B cell (primary cell): Measurements from ENCODE around the gene PI4KA. TPM values are rescaled to one million over a fixed set of nuclear protein-coding genes. Genes with fewer than 3 reads are reported as not detected.
"Not testable (repeated sequence)": the region's sequence is repeated elsewhere in the genome, so short reads cannot be mapped to it uniquely, and the experiment has no call there.

Source experiments
- ATAC-seq: fragments of 200-7000 bp; cut with Tn5 transposase; one replicate; pipeline ENCODE4 v1.10.0; 2021; ENCODE audit warnings: low read depth, mild to moderate bottlenecking, moderate number of reproducible peaks, moderate library complexity
- CTCF ChIA-PET: fragments of 350-600 bp; sonication (Branson Sonifier 250); formaldehyde crosslinking; loops from one replicate; lab custom pipeline; 2021; ENCODE audit warnings: antibody characterized with exemption, inconsistent platforms; lab: Charles Lee
- POLR2A ChIA-PET: fragments of 350-600 bp; sonication (Branson Sonifier 250); formaldehyde crosslinking; loops from one replicate; lab custom pipeline; 2021; ENCODE audit warnings: antibody characterized with exemption; lab: Charles Lee
- DNase-seq: peaks from one replicate; pipeline ENCODE4 v3.0.0; 2013
- H2AFZ ChIP-seq: 2 replicates; pipeline ENCODE4 v1.6.1; 2012; ENCODE audit warnings: mild to moderate bottlenecking, low read depth, low read length; ENCODE audit not compliant: insufficient read depth, poor library complexity, severe bottlenecking
- H3K27ac ChIP-seq, 2 donors: 1 replicate in 1 of 2; 2 replicates in 1 of 2; pipeline ENCODE4 v1.5.1; 2012 to 2013; ENCODE audit warnings: low read length in 2 of 2, mild to moderate bottlenecking in 2 of 2, moderate library complexity in 1 of 2
- H3K27me3 ChIP-seq, 4 experiments: fragments of 200-600 bp in 1 of 4; sonication (generic) in 1 of 4; replicated peaks in 1 of 4; 1 replicate in 2 of 4; 2 replicates in 2 of 4; pipeline versions ENCODE4 v1.6.1 to v1.7.0; 2013 to 2016; ENCODE audit warnings: low read length in 3 of 4, mild to moderate bottlenecking in 2 of 4, mixed read lengths in 1 of 4, moderate library complexity in 1 of 4; ENCODE audit not compliant: insufficient read depth in 4 of 4, control insufficient read depth in 3 of 4; ENCODE audit errors: control extremely low read depth in 1 of 4
- H3K36me3 ChIP-seq, 2 experiments: replicated peaks in 1 of 2; 1 replicate in 1 of 2; 2 replicates in 1 of 2; pipeline versions ENCODE4 v1.6.1 to v1.7.1; 2013; ENCODE audit warnings: low read length in 1 of 2; ENCODE audit not compliant: insufficient read depth in 2 of 2, control insufficient read depth in 1 of 2; ENCODE audit errors: control extremely low read depth in 1 of 2, extremely low read depth in 1 of 2
- H3K4me1 ChIP-seq, 2 donors: fragments of 200-600 bp in 1 of 2; sonication (generic) in 1 of 2; 1 replicate in 1 of 2; 2 replicates in 1 of 2; pipeline versions ENCODE4 v1.5.1 to v1.6.1; 2013 to 2017; ENCODE audit warnings: low read length in 2 of 2; ENCODE audit not compliant: control insufficient read depth in 2 of 2, insufficient read depth in 2 of 2
- H3K4me2 ChIP-seq: replicated peaks from 2 replicates; pipeline ENCODE3; 2012; ENCODE audit warnings: mild to moderate bottlenecking, low read depth, low read length; ENCODE audit not compliant: poor library complexity, severe bottlenecking
- H3K4me3 ChIP-seq, 5 experiments: fragments of 200-600 bp in 1 of 5; sonication (generic) in 1 of 5; 1 replicate in 3 of 5; 2 replicates in 2 of 5; pipeline versions ENCODE4 v1.5.1 to v1.7.0; 2011 to 2016; ENCODE audit warnings: low read length in 4 of 5, mild to moderate bottlenecking in 4 of 5, low read depth in 2 of 5, control low read depth in 1 of 5, moderate library complexity in 1 of 5; ENCODE audit not compliant: insufficient read depth in 1 of 5; ENCODE audit errors: control extremely low read depth in 1 of 5, extremely low read depth in 1 of 5
- H3K79me2 ChIP-seq: fragments of 200-600 bp; sonication (generic); one replicate; pipeline ENCODE4 v1.6.0; 2016; ENCODE audit warnings: low read length; ENCODE audit not compliant: control insufficient read depth, insufficient read depth
- H3K9ac ChIP-seq: fragments of 200-600 bp; sonication (generic); 2 replicates; pipeline ENCODE4 v1.6.1; 2017; ENCODE audit warnings: mild to moderate bottlenecking, low read length, moderate library complexity
- H3K9me3 ChIP-seq, 3 donors: one replicate each; pipeline versions ENCODE4 v1.6.1 to v1.7.1; 2013; ENCODE audit warnings: low read length in 2 of 3; ENCODE audit not compliant: control insufficient read depth in 2 of 3, insufficient read depth in 1 of 3; ENCODE audit errors: control extremely low read depth in 1 of 3
- H4K20me1 ChIP-seq: 2 replicates; pipeline ENCODE4 v1.6.0; 2012; ENCODE audit warnings: mild to moderate bottlenecking, low read length; ENCODE audit not compliant: insufficient read depth, control insufficient read depth, poor library complexity, severe bottlenecking
- H3K27ac Mint-ChIP-seq: one replicate; pipeline ENCODE4 v1.8.0; 2021; ENCODE audit warnings: mixed read lengths
- H3K27me3 Mint-ChIP-seq: one replicate; pipeline ENCODE4 v1.8.0; 2021; ENCODE audit warnings: mixed read lengths
- H3K4me1 Mint-ChIP-seq: one replicate; pipeline ENCODE4 v1.8.0; 2021; ENCODE audit warnings: mixed read lengths
- H3K4me3 Mint-ChIP-seq: one replicate; pipeline ENCODE4 v1.8.0; 2021; ENCODE audit warnings: mixed read lengths
- H3K9me3 Mint-ChIP-seq: one replicate; pipeline ENCODE4 v1.8.0; 2022; ENCODE audit warnings: mixed read lengths; ENCODE audit not compliant: insufficient read depth
- CTCF ChIP-seq: fragments of 200-600 bp; IDR thresholded peaks from one replicate; pipeline ENCODE4 v1.8.0; 2022; ENCODE audit warnings: antibody characterized with exemption, mild to moderate bottlenecking
- EZH2 ChIP-seq: IDR thresholded peaks from 2 replicates; pipeline ENCODE4 v1.6.1; 2012; ENCODE audit warnings: borderline replicate concordance, low read depth, mild to moderate bottlenecking, moderate library complexity, low read length; ENCODE audit not compliant: insufficient read depth, poor library complexity, severe bottlenecking
- WGBS: methylation state at CpG from one replicate; pipeline ENCODE4 v1.1.5; 2013; ENCODE audit warnings: missing lambda C conversion rate; ENCODE audit not compliant: insufficient coverage; 5-methylcytosine and 5-hydroxymethylcytosine counted together
- intact Hi-C: fragments of 100-400 bp; cut with micrococcal nuclease; formaldehyde crosslinking; loops from one replicate; pipeline ENCODE4 v1.10.0; 2022
- polyA plus RNA-seq: library from polyadenylated mRNA; depleted of rRNA; stranded (reverse); fragments of >200 nt; gene quantifications from 2 replicates; pipeline ENCODE4 v1.2.3, GENCODE V29; 2012
- total RNA-seq, 2 donors: library from RNA; stranded (reverse); fragments of 120-200 nt in 1 of 2; gene quantifications; 1 replicate in 1 of 2; 2 replicates in 1 of 2; pipeline versions ENCODE4 v1.2.3 to v1.2.4, GENCODE V29; 2013 to 2022

The PI4KA gene
- total and polyA plus RNA-seq, 2 donors (not counting 1 experiment from before 2014, with no cell fraction given): 85.9 to 156 TPM

GRCh38 chr22:20671409-20672081 lies 187.1 kb downstream of the PI4KA start:
- Histone ChIP-seq H3K27me3 (peaks cover 0 to 22% (median 7%) of the 10 kb centered on the region in 4 experiments), H2AFZ (no peak overlapping the region), H3K9me3 (no peaks in the 10 kb centered on the region), H4K20me1 (no peaks in the 10 kb centered on the region), H3K4me1 (no peaks in the 10 kb centered on the region), H3K4me2 (no peak overlapping the region), H3K4me3 (no peak overlapping the region), H3K79me2 (no peaks in the 10 kb centered on the region), H3K36me3 (no peaks in the 10 kb centered on the region), H3K9ac (no peak overlapping the region), H3K27ac (no peak overlapping the region)
- intact Hi-C loops: no loop called here
- no peak overlapping the region for H3K27ac Mint-ChIP-seq
- no peaks in the 10 kb centered on the region for H3K9me3 Mint-ChIP-seq
- DNase-seq (no peak), ATAC-seq (no peak)
- POLR2A ChIA-PET: no interaction called here
- TF ChIP-seq CTCF: no peak
- no peak for TF ChIP-seq EZH2
- 100% methylated on average over 1 of the region's 6 CpGs for WGBS
- H3K27me3 Mint-ChIP-seq: peaks cover 37% of the 10 kb centered on the region
- CTCF ChIA-PET: interaction anchor here (1.7 kb wide), 1 partner anchor 70 kb away, joined by 3 read pairs; no protein-coding TSS in a partner anchor
- H3K4me3 Mint-ChIP-seq: no peak overlapping the region
- H3K4me1 Mint-ChIP-seq: no peaks in the 10 kb centered on the region

GRCh38 chr22:20670457-20671261 lies 188.0 kb downstream of the PI4KA start:
- H3K79me2 ChIP-seq, ATAC-seq, H3K36me3 ChIP-seq, H3K9me3 Mint-ChIP-seq, H2AFZ ChIP-seq, H3K27ac ChIP-seq, H4K20me1 ChIP-seq, intact Hi-C loops, H3K4me1 Mint-ChIP-seq, H3K9ac ChIP-seq, H3K4me2 ChIP-seq, H3K4me3 Mint-ChIP-seq, H3K27ac Mint-ChIP-seq, H3K4me1 ChIP-seq, DNase-seq, H3K9me3 ChIP-seq, POLR2A ChIA-PET, CTCF ChIA-PET: not testable (repeated sequence)
- peaks cover 33% of the 10 kb centered on the region for H3K27me3 Mint-ChIP-seq
- H3K27me3 ChIP-seq: peaks cover 0 to 19% (median 7%) of the 10 kb centered on the region in 4 experiments
- 55% methylated on average over 72 of the region's 73 CpGs for WGBS
- H3K4me3 ChIP-seq: peak overlapping the region in 1 of 5 experiments; percentile 21

- intact Hi-C loops, H3K4me1 Mint-ChIP-seq, CTCF ChIA-PET, H3K4me3 Mint-ChIP-seq, H3K9ac ChIP-seq, H2AFZ ChIP-seq, H3K9me3 ChIP-seq, H3K9me3 Mint-ChIP-seq, DNase-seq, ATAC-seq, POLR2A ChIA-PET, H3K27ac Mint-ChIP-seq, H3K4me1 ChIP-seq, H4K20me1 ChIP-seq, H3K36me3 ChIP-seq, H3K27ac ChIP-seq, H3K79me2 ChIP-seq, H3K4me2 ChIP-seq, H3K4me3 ChIP-seq: not testable (repeated sequence)
- H3K27me3 ChIP-seq: peaks cover 0 to 12% (median 7%) of the 10 kb centered on the region in 4 experiments
- H3K27me3 Mint-ChIP-seq: peaks cover 25% of the 10 kb centered on the region
- 87% methylated on average over 4 of the region's 13 CpGs for whole genome bisulfite sequencing
These were observed 188.7 kb downstream of the PI4KA start for GRCh38 chr22:20669884-20670283.
